Suprapubic skin (tissue), 4 donors: ENCODE results near the gene IL2RG. TPM values are rescaled to one million over a fixed set of nuclear protein-coding genes. Genes with fewer than 3 reads are reported as not detected.
A peak's percentile ranks its signal among the peaks of the same experiment; 100 is the strongest.

ENCODE experiments used
- DNase-seq, 2 donors: peaks; one replicate each; pipeline ENCODE4 v3.0.0-alpha.2; 2019; ENCODE audit warnings: low spot score in 2 of 2
- H3K27ac ChIP-seq: fragments of 200-600 bp; sonication (generic); one replicate; pipeline ENCODE4 v1.5.1; 2019
- H3K27me3 ChIP-seq: fragments of 200-600 bp; sonication (generic); one replicate; pipeline ENCODE4 v1.5.1; 2019
- H3K36me3 ChIP-seq: fragments of 200-600 bp; sonication (generic); one replicate; pipeline ENCODE4 v1.5.1; 2019
- H3K4me1 ChIP-seq: fragments of 200-600 bp; sonication (generic); one replicate; pipeline ENCODE4 v1.5.1; 2019
- H3K4me3 ChIP-seq: fragments of 200-600 bp; sonication (generic); one replicate; pipeline ENCODE4 v1.5.1; 2019; ENCODE audit warnings: mild to moderate bottlenecking
- H3K9me3 ChIP-seq: fragments of 200-600 bp; sonication (generic); one replicate; pipeline ENCODE4 v1.5.1; 2019
- CTCF ChIP-seq, 2 donors: fragments of 200-600 bp in 1 of 2; fragments of 450-650 bp in 1 of 2; sonication (generic) in 1 of 2; IDR thresholded peaks; one replicate each; pipeline ENCODE4 v1.5.1; 2016 to 2019; ENCODE audit warnings: antibody characterized with exemption in 2 of 2, mild to moderate bottlenecking in 1 of 2, moderate library complexity in 1 of 2
- EP300 ChIP-seq: sonication (generic); formaldehyde crosslinking; IDR thresholded peaks from one replicate; pipeline ENCODE4 v1.6.1; 2017; ENCODE audit warnings: antibody characterized with exemption
- POLR2A ChIP-seq, 2 donors: fragments of 450-650 bp; IDR thresholded peaks; one replicate each; pipeline ENCODE4 v1.6.1; 2017; ENCODE audit warnings: antibody characterized with exemption in 2 of 2, mild to moderate bottlenecking in 2 of 2, moderate library complexity in 2 of 2
- POLR2AphosphoS5 ChIP-seq, 3 donors: sonication (generic); formaldehyde crosslinking; IDR thresholded peaks; one replicate each; pipeline ENCODE4 v1.6.1; 2017; ENCODE audit warnings: antibody characterized with exemption in 3 of 3
- WGBS: methylation state at CpG from one replicate; pipeline ENCODE4 v1.1.5; 2018; 5-methylcytosine and 5-hydroxymethylcytosine counted together
- total RNA-seq, 4 donors: library from RNA; depleted of rRNA; stranded (reverse); fragments of >200 nt; gene quantifications; one replicate each; pipeline ENCODE4 v1.1.0, GENCODE V29; 2016

The IL2RG gene
- total RNA-seq, 4 donors from 2014 or later, result 2.6 to 15.0 (median 9.1) TPM

- H3K36me3 ChIP-seq, result no peaks in the 10 kb centered on the region
- H3K4me3 ChIP-seq, result no peak overlapping the region
- H3K27ac ChIP-seq, result no peak overlapping the region
- no peak for DNase-seq
- WGBS, result 70% methylated on average over 4 of the region's 4 CpGs
- H3K9me3 ChIP-seq, result no peaks in the 10 kb centered on the region
- TF ChIP-seq POLR2A (IDR thresholded peaks at IDR 0.05) (no peak), CTCF (IDR thresholded peaks at IDR 0.05) (no peak), EP300 (no peak), POLR2AphosphoS5 (IDR thresholded peaks at IDR 0.05) (no peak)
- no peaks in the 10 kb centered on the region for H3K27me3 ChIP-seq
- no peaks in the 10 kb centered on the region for H3K4me1 ChIP-seq
Measured at GRCh38 chrX:71082822-71083221, 28.6 kb downstream of the IL2RG start.

GRCh38 chrX:71082124-71082647 lies 29.2 kb downstream of the IL2RG start:
- WGBS, result 79% methylated on average over 5 of the region's 5 CpGs
- Histone ChIP-seq H3K4me1 (no peaks in the 10 kb centered on the region), H3K4me3 (no peak overlapping the region), H3K36me3 (no peaks in the 10 kb centered on the region), H3K9me3 (no peaks in the 10 kb centered on the region), H3K27me3 (no peaks in the 10 kb centered on the region), H3K27ac (no peak overlapping the region)
- no peak for TF ChIP-seq EP300
- no peak for DNase-seq

- H3K27ac ChIP-seq, result no peak overlapping the region
- WGBS, result 57% methylated on average over 3 of the region's 3 CpGs
Measured at GRCh38 chrX:71081330-71082123, 29.9 kb downstream of the IL2RG start.

GRCh38 chrX:71070531-71070930 lies 40.8 kb downstream of the IL2RG start:
- no peak for DNase-seq
- no peaks in the 10 kb centered on the region for H3K27me3 ChIP-seq
- TF ChIP-seq POLR2AphosphoS5 (IDR thresholded peaks at IDR 0.05), result no peak
- no peak for TF ChIP-seq CTCF (IDR thresholded peaks at IDR 0.05)
- TF ChIP-seq POLR2A (IDR thresholded peaks at IDR 0.05), result no peak
- H3K9me3 ChIP-seq, result no peaks in the 10 kb centered on the region
- peaks cover 7% of the 10 kb centered on the region for H3K4me1 ChIP-seq
- H3K4me3 ChIP-seq, result no peak overlapping the region
- no peak overlapping the region for H3K27ac ChIP-seq
- WGBS, result 52% methylated on average over 5 of the region's 5 CpGs
- no peaks in the 10 kb centered on the region for H3K36me3 ChIP-seq

More at GRCh38 chrX:71081330-71082123, 29.9 kb downstream of the IL2RG start:
- Histone ChIP-seq H3K4me1 (no peaks in the 10 kb centered on the region), H3K4me3 (no peak overlapping the region), H3K36me3 (no peaks in the 10 kb centered on the region), H3K9me3 (no peaks in the 10 kb centered on the region), H3K27me3 (no peaks in the 10 kb centered on the region)
- TF ChIP-seq POLR2A (IDR thresholded peaks at IDR 0.05), result no peak
- TF ChIP-seq EP300, result no peak
- TF ChIP-seq CTCF (IDR thresholded peaks at IDR 0.05), result no peak
- no peak for TF ChIP-seq POLR2AphosphoS5 (IDR thresholded peaks at IDR 0.05)
- DNase-seq, result no peak

- peak; percentile 89 to 93 for DNase-seq
- Histone ChIP-seq H3K4me3 (peak within 1 kb of the TSS; percentile 58), H3K9me3 (no peaks in the 10 kb centered on the region), H3K27ac (peak within 1 kb of the TSS; percentile 88), H3K4me1 (peaks cover 7% of the 10 kb centered on the region), H3K27me3 (no peaks in the 10 kb centered on the region), H3K36me3 (no peaks in the 10 kb centered on the region)
- TF ChIP-seq POLR2A (IDR thresholded peaks at IDR 0.05), result no peak
- no peak for TF ChIP-seq EP300
- TF ChIP-seq CTCF (IDR thresholded peaks at IDR 0.05), result peak in 1 of 2 donors; percentile 92
- TF ChIP-seq POLR2AphosphoS5 (IDR thresholded peaks at IDR 0.05), result peak in 1 of 3 donors; percentile 20
- WGBS, result 41% methylated on average over 30 of the region's 73 CpGs
Measured at GRCh38 chrX:71068044-71068918, 43.1 kb downstream of the IL2RG start, which contains the start of gene SNX12. Gene SNX12 (minus strand): TSS chrX:71068334. CDS start chrX:71068306, 28 bp downstream.
